A673 (cell line): ENCODE data around the gene BMERB1. TPM values are rescaled to one million over a fixed set of nuclear protein-coding genes. Genes with fewer than 3 reads are reported as not detected.

ENCODE experiments used
- BruUV-seq: library from RNA; stranded (reverse); fragments of 400-500 nt; replicated peaks from 2 replicates; lab custom pipeline; 2021; lab: Mats Ljungman, UMichigan
- CTCF ChIA-PET: fragments of 300-600 bp; sonication (Branson Sonifier 250); formaldehyde crosslinking; loops from one replicate; lab custom pipeline; 2022; ENCODE audit warnings: antibody characterized with exemption; lab: Charles Lee
- POLR2A ChIA-PET: fragments of 300-600 bp; sonication (Branson Sonifier 250); formaldehyde crosslinking; loops from one replicate; lab custom pipeline; 2022; ENCODE audit warnings: antibody characterized with exemption; ENCODE audit not compliant: low non-redundant PET; lab: Charles Lee
- DNase-seq: peaks from one replicate; pipeline ENCODE4 v3.0.0-alpha.2; 2015; ENCODE audit warnings: low spot score
- H3K27ac ChIP-seq: fragments of 200-600 bp; sonication (generic); 2 replicates; pipeline ENCODE4 v1.5.1; 2016; ENCODE audit warnings: mixed run types, low read depth, mild to moderate bottlenecking, mixed read lengths, antibody characterized with exemption, low read length; ENCODE audit not compliant: poor library complexity, severe bottlenecking
- H3K27me3 ChIP-seq: fragments of 200-600 bp; sonication (generic); replicated peaks from 2 replicates; pipeline ENCODE4 v1.6.1; 2017; ENCODE audit warnings: mixed run types, low read depth, mild to moderate bottlenecking, mixed read lengths, antibody characterized with exemption, low read length; ENCODE audit not compliant: insufficient read depth, poor library complexity
- H3K36me3 ChIP-seq: fragments of 200-600 bp; sonication (generic); 2 replicates; pipeline ENCODE4 v1.6.1; 2016; ENCODE audit warnings: mixed run types, mild to moderate bottlenecking, mixed read lengths, antibody characterized with exemption, low read length; ENCODE audit not compliant: insufficient read depth, poor library complexity, severe bottlenecking
- H3K4me1 ChIP-seq: fragments of 200-600 bp; sonication (generic); 2 replicates; pipeline ENCODE4 v1.6.1; 2017; ENCODE audit warnings: mixed run types, mild to moderate bottlenecking, mixed read lengths, antibody characterized with exemption, low read length; ENCODE audit not compliant: insufficient read depth, poor library complexity, severe bottlenecking
- H3K4me3 ChIP-seq: fragments of 200-600 bp; sonication (generic); 2 replicates; pipeline ENCODE4 v1.5.1; 2016; ENCODE audit warnings: low read depth, mixed run types, mild to moderate bottlenecking, mixed read lengths, low read length; ENCODE audit not compliant: poor library complexity, severe bottlenecking
- H3K9me3 ChIP-seq: fragments of 200-600 bp; sonication (generic); 2 replicates; pipeline ENCODE4 v1.6.1; 2016; ENCODE audit warnings: mixed run types, low read depth, mild to moderate bottlenecking, mixed read lengths, antibody characterized with exemption, low read length; ENCODE audit not compliant: poor library complexity, severe bottlenecking
- EZH2 ChIP-seq: fragments of 200-600 bp; sonication (generic); IDR thresholded peaks from 2 replicates; pipeline ENCODE4 v1.6.1; 2017; ENCODE audit warnings: borderline replicate concordance, low read depth, mild to moderate bottlenecking, mixed read lengths, antibody characterized with exemption, low read length; ENCODE audit not compliant: poor library complexity, severe bottlenecking
- intact Hi-C: fragments of 100-400 bp; cut with micrococcal nuclease; formaldehyde crosslinking; loops from one replicate; pipeline ENCODE4 v1.10.0; 2022; ENCODE audit not compliant: unreplicated experiment
- total RNA-seq: library from RNA; stranded (reverse); gene quantifications from 2 replicates; pipeline ENCODE4 v1.2.3, GENCODE V29; 2021
- TF ChIP-seq, protein P1 (sequence below): fragments of 300-800, 200-600 bp; sonication (generic); conservative IDR thresholded peaks from 2 replicates; pipeline ENCODE4 v1.5.1; 2017; ENCODE audit warnings: low read depth, mild to moderate bottlenecking, antibody characterized with exemption, low read length, moderate library complexity, mixed read lengths

Gene BMERB1
- total RNA-seq, 1 experiment from 2014 or later, result 11.5 TPM

DNA sequence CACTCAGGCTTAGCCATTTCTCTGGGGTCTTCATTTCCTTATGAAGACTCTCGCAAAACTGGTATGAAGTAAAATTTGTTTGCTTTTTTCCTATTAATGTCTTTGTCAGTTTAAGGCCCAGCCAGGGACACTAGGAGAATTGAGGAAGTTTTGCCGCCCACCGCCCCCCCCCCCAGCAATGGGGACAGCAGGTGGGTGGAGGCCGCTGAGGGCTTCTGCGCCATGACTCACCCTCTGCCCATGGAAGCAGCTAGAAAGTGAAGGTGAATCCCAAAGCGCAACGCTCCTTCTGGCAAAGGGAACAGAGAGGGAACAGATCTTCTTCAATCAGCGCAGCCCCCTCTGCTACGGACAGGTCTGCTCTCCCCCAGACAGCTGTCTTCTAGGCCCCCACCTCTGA lies 158.8 kb downstream of the BMERB1 start:
- no peak overlapping the region for H3K4me3 ChIP-seq
- POLR2A ChIA-PET, result no interaction called here
- peaks cover 29% of the 10 kb centered on the region for H3K36me3 ChIP-seq
- TF ChIP-seq, protein P1, sequence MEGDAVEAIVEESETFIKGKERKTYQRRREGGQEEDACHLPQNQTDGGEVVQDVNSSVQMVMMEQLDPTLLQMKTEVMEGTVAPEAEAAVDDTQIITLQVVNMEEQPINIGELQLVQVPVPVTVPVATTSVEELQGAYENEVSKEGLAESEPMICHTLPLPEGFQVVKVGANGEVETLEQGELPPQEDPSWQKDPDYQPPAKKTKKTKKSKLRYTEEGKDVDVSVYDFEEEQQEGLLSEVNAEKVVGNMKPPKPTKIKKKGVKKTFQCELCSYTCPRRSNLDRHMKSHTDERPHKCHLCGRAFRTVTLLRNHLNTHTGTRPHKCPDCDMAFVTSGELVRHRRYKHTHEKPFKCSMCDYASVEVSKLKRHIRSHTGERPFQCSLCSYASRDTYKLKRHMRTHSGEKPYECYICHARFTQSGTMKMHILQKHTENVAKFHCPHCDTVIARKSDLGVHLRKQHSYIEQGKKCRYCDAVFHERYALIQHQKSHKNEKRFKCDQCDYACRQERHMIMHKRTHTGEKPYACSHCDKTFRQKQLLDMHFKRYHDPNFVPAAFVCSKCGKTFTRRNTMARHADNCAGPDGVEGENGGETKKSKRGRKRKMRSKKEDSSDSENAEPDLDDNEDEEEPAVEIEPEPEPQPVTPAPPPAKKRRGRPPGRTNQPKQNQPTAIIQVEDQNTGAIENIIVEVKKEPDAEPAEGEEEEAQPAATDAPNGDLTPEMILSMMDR, result no peak
- TF ChIP-seq EZH2, result no peak
- H3K27ac ChIP-seq, result no peak overlapping the region
- CTCF ChIA-PET, result no interaction called here
- BruUV-seq, result no TSS peak
- DNase-seq, result no peak
- no peaks in the 10 kb centered on the region for H3K27me3 ChIP-seq
- H3K4me1 ChIP-seq, result peaks cover 6% of the 10 kb centered on the region
- no peaks in the 10 kb centered on the region for H3K9me3 ChIP-seq
- intact Hi-C loops, result no loop called here

DNA sequence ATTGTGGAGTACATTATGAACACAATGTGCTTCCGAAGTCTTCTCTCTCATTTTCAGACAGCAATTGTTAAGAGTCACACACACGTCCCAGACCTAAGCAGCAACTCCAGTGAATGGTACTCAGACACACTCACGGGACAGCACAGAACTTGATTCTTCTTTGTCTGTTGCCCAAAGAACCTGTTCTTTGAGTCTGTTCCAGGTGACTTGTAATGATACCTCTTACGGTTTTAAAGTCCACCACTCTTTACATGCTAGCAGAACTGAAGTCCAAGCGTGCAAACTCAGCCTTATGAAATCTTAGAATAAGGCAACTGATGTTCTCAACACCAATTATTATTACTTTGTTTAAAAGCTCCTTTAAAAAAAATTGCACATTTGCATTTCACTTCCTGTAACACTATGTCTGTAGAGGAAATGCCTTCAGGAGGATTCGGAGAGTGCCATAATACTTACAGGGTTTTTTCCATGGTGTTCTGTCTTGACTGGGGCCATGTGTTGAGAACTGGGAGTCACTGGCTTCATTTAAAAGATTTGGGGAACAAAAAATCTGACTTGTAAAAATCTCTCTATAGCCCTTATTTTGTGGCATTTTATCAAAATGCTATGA lies 160.4 kb downstream of the BMERB1 start:
- no peaks in the 10 kb centered on the region for H3K9me3 ChIP-seq
- peak overlapping the region; percentile 14 for H3K27ac ChIP-seq
- no TSS peak for BruUV-seq
- CTCF ChIA-PET, result no interaction called here
- peaks cover 27% of the 10 kb centered on the region for H3K36me3 ChIP-seq
- DNase-seq, result no peak
- no peak overlapping the region for H3K4me3 ChIP-seq
- TF ChIP-seq, protein P1, result no peak
- no peak for TF ChIP-seq EZH2
- POLR2A ChIA-PET, result no interaction called here
- intact Hi-C loops, result no loop called here
- no peaks in the 10 kb centered on the region for H3K27me3 ChIP-seq
- peaks cover 6% of the 10 kb centered on the region for H3K4me1 ChIP-seq

DNA sequence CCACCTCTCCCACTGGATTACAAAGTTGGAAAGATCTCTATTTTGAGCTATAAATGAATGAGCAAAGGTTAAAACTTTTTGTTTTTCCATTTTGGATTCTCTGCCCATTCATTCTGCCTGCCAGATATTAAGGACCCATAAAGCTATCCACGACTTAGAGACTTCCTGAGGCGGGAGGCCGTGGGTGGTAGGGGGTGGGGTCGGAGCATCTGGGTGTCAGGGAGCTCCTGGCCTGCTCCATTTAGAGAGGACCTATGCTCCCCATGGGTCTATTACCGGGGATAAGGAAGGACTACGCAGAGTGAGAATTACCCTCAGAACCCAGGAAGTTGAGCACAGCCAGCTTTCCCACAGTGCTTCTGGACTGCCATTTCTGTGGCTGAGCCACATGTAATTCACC lies 162.7 kb downstream of the BMERB1 start:
- ChIA-PET POLR2A (no interaction called here), CTCF (no interaction called here)
- DNase-seq, result no peak
- intact Hi-C loops, result no loop called here
- no TSS peak for BruUV-seq
- peaks cover 48% of the 10 kb centered on the region for H3K36me3 ChIP-seq
- TF ChIP-seq, protein P1, result no peak
- no peak for TF ChIP-seq EZH2
- no peaks in the 10 kb centered on the region for H3K27me3 ChIP-seq
- H3K9me3 ChIP-seq, result no peaks in the 10 kb centered on the region
- no peak overlapping the region for H3K4me3 ChIP-seq
- no peak overlapping the region for H3K27ac ChIP-seq
- no peaks in the 10 kb centered on the region for H3K4me1 ChIP-seq
